ENCODE data around the gene MESD. TPM values are rescaled to one million over a fixed set of nuclear protein-coding genes. Genes with fewer than 3 reads are reported as not detected.

The MESD gene
- total RNA-seq, 6 experiments from 2014 or later: 31.8 to 42.1 (median 38.3) TPM

- Mint-ChIP-seq H3K4me1 (ENCODE audit: low read depth) (peaks cover 15% of the 10 kb centered on the region), H3K27me3 (ENCODE audit: insufficient read depth) (peaks cover 3% of the 10 kb centered on the region), H3K4me3 (no peak overlapping the region), H3K9me3 (no peaks in the 10 kb centered on the region), H3K27ac (no peak overlapping the region), H3K36me3 (ENCODE audit: low read depth) (no peaks in the 10 kb centered on the region; the same call in 1 of the 2 replicates)
- no peak for TF ChIP-seq CTCF (IDR thresholded peaks at IDR 0.05)
- DNase-seq: no peak
These were observed 28.6 kb upstream of the MESD start for GRCh38 chr15:81018197-81018596.

- TF ChIP-seq CTCF (IDR thresholded peaks at IDR 0.05): no peak
- Mint-ChIP-seq H3K27ac (no peak overlapping the region), H3K27me3 (ENCODE audit: insufficient read depth) (peaks cover 3% of the 10 kb centered on the region), H3K9me3 (no peaks in the 10 kb centered on the region), H3K36me3 (ENCODE audit: low read depth) (no peaks in the 10 kb centered on the region; the same call in 1 of the 2 replicates), H3K4me3 (no peak overlapping the region), H3K4me1 (ENCODE audit: low read depth) (peaks cover 15% of the 10 kb centered on the region)
- no peak for DNase-seq
These were observed 27.0 kb upstream of the MESD start for GRCh38 chr15:81016489-81017068.

GRCh38 chr15:81015621-81016488, 26.2 kb upstream of the MESD start:
- H3K27me3 Mint-ChIP-seq (ENCODE audit: insufficient read depth): peaks cover 3% of the 10 kb centered on the region
- no peaks in the 10 kb centered on the region; the same call in 1 of the 2 replicates for H3K36me3 Mint-ChIP-seq (ENCODE audit: low read depth)
- no peak overlapping the region for H3K27ac Mint-ChIP-seq
- peaks cover 22% of the 10 kb centered on the region for H3K4me1 Mint-ChIP-seq (ENCODE audit: low read depth)
- no peak for DNase-seq
- no peak for TF ChIP-seq CTCF (IDR thresholded peaks at IDR 0.05)
- H3K4me3 Mint-ChIP-seq: no peak overlapping the region
- H3K9me3 Mint-ChIP-seq: no peaks in the 10 kb centered on the region

- H3K4me3 Mint-ChIP-seq: no peak overlapping the region
- H3K36me3 Mint-ChIP-seq (ENCODE audit: low read depth): no peaks in the 10 kb centered on the region; the same call in 1 of the 2 replicates
- TF ChIP-seq CTCF (IDR thresholded peaks at IDR 0.05): no peak
- H3K4me1 Mint-ChIP-seq (ENCODE audit: low read depth): peaks cover 18% of the 10 kb centered on the region
- no peak overlapping the region for H3K27ac Mint-ChIP-seq
- H3K27me3 Mint-ChIP-seq (ENCODE audit: insufficient read depth): peaks cover 3% of the 10 kb centered on the region
- H3K9me3 Mint-ChIP-seq: no peaks in the 10 kb centered on the region
- no peak for DNase-seq
These were observed 25.0 kb upstream of the MESD start for GRCh38 chr15:81014446-81015093.

GRCh38 chr15:81013396-81013929, 23.8 kb upstream of the MESD start:
- Mint-ChIP-seq H3K36me3 (ENCODE audit: low read depth) (no peaks in the 10 kb centered on the region; the same call in 1 of the 2 replicates), H3K4me1 (ENCODE audit: low read depth) (peaks cover 27% of the 10 kb centered on the region), H3K9me3 (no peaks in the 10 kb centered on the region), H3K27ac (no peak overlapping the region; the same call in 1 of the 2 replicates), H3K4me3 (no peak overlapping the region), H3K27me3 (ENCODE audit: insufficient read depth) (peaks cover 3% of the 10 kb centered on the region)
- DNase-seq: no peak
- TF ChIP-seq CTCF (IDR thresholded peaks at IDR 0.05): no peak
